Suprapubic skin (tissue), 3 donors: Measurements from ENCODE around the gene DHX40.

Source experiments
- CTCF ChIP-seq, 2 donors: fragments of 200-600 bp in 1 of 2; fragments of 450-650 bp in 1 of 2; sonication (generic) in 1 of 2; IDR thresholded peaks; one replicate each; pipeline ENCODE4 v1.5.1; 2016 to 2019; ENCODE audit warnings: antibody characterized with exemption in 2 of 2, mild to moderate bottlenecking in 1 of 2, moderate library complexity in 1 of 2
- EP300 ChIP-seq: sonication (generic); formaldehyde crosslinking; IDR thresholded peaks from one replicate; pipeline ENCODE4 v1.6.1; 2017; ENCODE audit warnings: antibody characterized with exemption

GRCh38 chr17:59600169-59600568, 34.8 kb downstream of the DHX40 start:
- TF ChIP-seq EP300 (no peak), CTCF (IDR thresholded peaks at IDR 0.05) (no peak)
